ENCODE data around the gene TRAPPC2B. TPM values are rescaled to one million over a fixed set of nuclear protein-coding genes. Genes with fewer than 3 reads are reported as not detected.

TRAPPC2B gene
- total RNA-seq, 1 experiment from 2014 or later, result 16.1 TPM

DNA sequence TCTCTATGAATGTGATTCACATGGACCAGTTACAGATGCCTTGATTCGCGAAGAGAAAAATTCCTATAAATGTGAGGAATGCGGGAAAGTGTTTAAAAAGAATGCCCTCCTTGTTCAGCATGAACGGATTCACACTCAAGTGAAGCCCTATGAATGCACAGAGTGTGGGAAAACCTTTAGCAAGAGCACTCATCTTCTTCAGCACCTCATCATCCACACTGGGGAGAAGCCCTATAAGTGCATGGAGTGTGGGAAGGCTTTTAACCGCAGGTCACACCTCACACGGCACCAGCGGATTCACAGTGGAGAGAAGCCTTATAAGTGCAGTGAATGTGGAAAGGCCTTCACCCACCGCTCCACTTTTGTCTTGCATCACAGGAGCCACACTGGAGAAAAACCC lies 35.4 kb upstream of the TRAPPC2B start:
- Histone ChIP-seq H3K9ac (ENCODE audit: low read length) (no peak overlapping the region), H3K36me3 (ENCODE audit: low read depth, low read length) (peaks cover 53% of the 10 kb centered on the region), H3K9me2 (replicated peaks; ENCODE audit: low read length) (no peaks in the 10 kb centered on the region), H4K20me1 (ENCODE audit: low read length) (no peaks in the 10 kb centered on the region), H3K4me1 (ENCODE audit: insufficient read depth, low read length) (no peaks in the 10 kb centered on the region), H3K4me3 (ENCODE audit: low read length) (no peak overlapping the region), H3K4me2 (ENCODE audit: low read length) (no peak overlapping the region), H3K27me3 (ENCODE audit: low read length) (no peaks in the 10 kb centered on the region), H3K27ac (ENCODE audit: low read length) (no peak overlapping the region), H3K79me2 (ENCODE audit: low read length) (peaks cover 7% of the 10 kb centered on the region), H3F3A (ENCODE audit: low read length, unreplicated experiment) (no peaks in the 10 kb centered on the region), H2AFZ (ENCODE audit: low read length) (no peak overlapping the region), H3K9me3 (ENCODE audit: low read length) (no peaks in the 10 kb centered on the region)
- DNase-seq (no peak), ATAC-seq (no peak)
- TF ChIP-seq, protein P1, sequence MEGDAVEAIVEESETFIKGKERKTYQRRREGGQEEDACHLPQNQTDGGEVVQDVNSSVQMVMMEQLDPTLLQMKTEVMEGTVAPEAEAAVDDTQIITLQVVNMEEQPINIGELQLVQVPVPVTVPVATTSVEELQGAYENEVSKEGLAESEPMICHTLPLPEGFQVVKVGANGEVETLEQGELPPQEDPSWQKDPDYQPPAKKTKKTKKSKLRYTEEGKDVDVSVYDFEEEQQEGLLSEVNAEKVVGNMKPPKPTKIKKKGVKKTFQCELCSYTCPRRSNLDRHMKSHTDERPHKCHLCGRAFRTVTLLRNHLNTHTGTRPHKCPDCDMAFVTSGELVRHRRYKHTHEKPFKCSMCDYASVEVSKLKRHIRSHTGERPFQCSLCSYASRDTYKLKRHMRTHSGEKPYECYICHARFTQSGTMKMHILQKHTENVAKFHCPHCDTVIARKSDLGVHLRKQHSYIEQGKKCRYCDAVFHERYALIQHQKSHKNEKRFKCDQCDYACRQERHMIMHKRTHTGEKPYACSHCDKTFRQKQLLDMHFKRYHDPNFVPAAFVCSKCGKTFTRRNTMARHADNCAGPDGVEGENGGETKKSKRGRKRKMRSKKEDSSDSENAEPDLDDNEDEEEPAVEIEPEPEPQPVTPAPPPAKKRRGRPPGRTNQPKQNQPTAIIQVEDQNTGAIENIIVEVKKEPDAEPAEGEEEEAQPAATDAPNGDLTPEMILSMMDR (conservative IDR thresholded peaks at IDR 0.05; ENCODE audit: low read depth, low read length), result no peak
- no peak for TF ChIP-seq EZH2 (IDR thresholded peaks at IDR 0.05; ENCODE audit: low read length, unreplicated experiment)
- no peak for TF ChIP-seq EZH2phosphoT487 (IDR thresholded peaks at IDR 0.05; ENCODE audit: borderline replicate concordance, low read length)
- BruUV-seq (replicated peaks), result TSS peak; percentile 1
- intact Hi-C loops (cut with micrococcal nuclease), result no loop called here
- ChIA-PET CTCF (no interaction called here), POLR2A (ENCODE audit: unreplicated experiment) (no interaction called here)

DNA sequence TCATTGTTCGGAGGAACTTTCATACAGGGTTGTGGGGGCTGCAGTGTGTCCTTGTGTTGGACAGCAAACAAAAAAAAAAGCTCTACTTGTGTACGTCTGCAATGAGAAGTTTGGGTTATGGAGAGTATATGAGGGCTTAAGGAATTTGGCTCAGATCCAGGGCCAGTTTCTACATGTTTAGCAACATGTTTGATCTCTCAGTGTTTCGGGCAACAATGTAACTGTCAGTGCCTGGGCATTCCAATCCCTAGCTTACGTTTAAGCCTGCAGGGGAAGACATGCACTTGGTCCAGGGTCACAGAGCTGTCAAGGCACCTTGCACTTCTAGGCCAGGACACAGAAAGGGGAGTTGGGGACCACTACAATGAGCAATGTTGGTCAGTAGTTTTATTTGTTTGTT lies 29.2 kb upstream of the TRAPPC2B start:
- no peaks in the 10 kb centered on the region for H3K4me1 ChIP-seq (ENCODE audit: insufficient read depth, low read length)
- H3K79me2 ChIP-seq (ENCODE audit: low read length), result no peaks in the 10 kb centered on the region
- H3K9ac ChIP-seq (ENCODE audit: low read length), result no peak overlapping the region
- no peaks in the 10 kb centered on the region for H3K27me3 ChIP-seq (ENCODE audit: low read length)
- intact Hi-C loops (cut with micrococcal nuclease), result no loop called here
- DNase-seq (no peak), ATAC-seq (no peak)
- H3K4me3 ChIP-seq (ENCODE audit: low read length), result no peak overlapping the region
- H3F3A ChIP-seq (ENCODE audit: low read length, unreplicated experiment), result no peaks in the 10 kb centered on the region
- CTCF ChIA-PET, result no interaction called here
- TF ChIP-seq EZH2phosphoT487 (IDR thresholded peaks at IDR 0.05; ENCODE audit: borderline replicate concordance, low read length), result no peak
- TF ChIP-seq, protein P1 (conservative IDR thresholded peaks at IDR 0.05; ENCODE audit: low read depth, low read length), result no peak
- no peak for TF ChIP-seq EZH2 (IDR thresholded peaks at IDR 0.05; ENCODE audit: low read length, unreplicated experiment)
- H3K4me2 ChIP-seq (ENCODE audit: low read length), result no peak overlapping the region
- H3K9me2 ChIP-seq (replicated peaks; ENCODE audit: low read length), result no peaks in the 10 kb centered on the region
- no TSS peak for BruUV-seq (replicated peaks)
- H4K20me1 ChIP-seq (ENCODE audit: low read length), result no peaks in the 10 kb centered on the region
- no peak overlapping the region for H2AFZ ChIP-seq (ENCODE audit: low read length)
- no peaks in the 10 kb centered on the region for H3K9me3 ChIP-seq (ENCODE audit: low read length)
- H3K27ac ChIP-seq (ENCODE audit: low read length), result no peak overlapping the region
- POLR2A ChIA-PET (ENCODE audit: unreplicated experiment), result no interaction called here
- H3K36me3 ChIP-seq (ENCODE audit: low read depth, low read length), result peaks cover 1% of the 10 kb centered on the region

DNA sequence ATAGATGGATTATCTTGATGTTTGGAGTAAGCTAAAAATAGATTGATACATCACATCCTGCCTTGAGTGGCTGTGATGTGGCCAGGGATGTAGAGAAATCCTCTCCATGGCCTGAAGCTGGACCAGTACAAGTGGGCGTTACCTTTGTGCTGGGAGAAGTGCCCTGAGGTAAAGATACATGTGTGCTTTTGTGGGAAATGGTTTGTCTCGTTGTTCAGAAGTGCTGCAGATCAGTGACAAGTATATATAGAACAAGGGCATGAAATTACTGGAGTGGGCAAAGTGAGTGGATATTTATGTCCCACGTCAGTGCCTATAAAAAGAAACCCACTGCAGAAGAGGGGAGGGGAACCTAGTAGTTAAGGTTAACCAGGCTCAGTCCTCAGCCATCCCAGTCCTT lies 24.5 kb upstream of the TRAPPC2B start:
- no peaks in the 10 kb centered on the region for H3F3A ChIP-seq (ENCODE audit: low read length, unreplicated experiment)
- no TSS peak for BruUV-seq (replicated peaks)
- no peak overlapping the region for H2AFZ ChIP-seq (ENCODE audit: low read length)
- H3K4me1 ChIP-seq (ENCODE audit: insufficient read depth, low read length), result no peaks in the 10 kb centered on the region
- TF ChIP-seq, protein P1 (conservative IDR thresholded peaks at IDR 0.05; ENCODE audit: low read depth, low read length), result no peak
- TF ChIP-seq EZH2 (IDR thresholded peaks at IDR 0.05; ENCODE audit: low read length, unreplicated experiment), result no peak
- no peak for TF ChIP-seq EZH2phosphoT487 (IDR thresholded peaks at IDR 0.05; ENCODE audit: borderline replicate concordance, low read length)
- H3K27ac ChIP-seq (ENCODE audit: low read length), result no peak overlapping the region
- H3K9me3 ChIP-seq (ENCODE audit: low read length), result no peaks in the 10 kb centered on the region
- ATAC-seq (no peak), DNase-seq (no peak)
- H4K20me1 ChIP-seq (ENCODE audit: low read length), result no peaks in the 10 kb centered on the region
- ChIA-PET CTCF (no interaction called here), POLR2A (ENCODE audit: unreplicated experiment) (no interaction called here)
- no peaks in the 10 kb centered on the region for H3K36me3 ChIP-seq (ENCODE audit: low read depth, low read length)
- H3K9me2 ChIP-seq (replicated peaks; ENCODE audit: low read length), result no peaks in the 10 kb centered on the region
- no peak overlapping the region for H3K4me3 ChIP-seq (ENCODE audit: low read length)
- H3K27me3 ChIP-seq (ENCODE audit: low read length), result no peaks in the 10 kb centered on the region
- intact Hi-C loops (cut with micrococcal nuclease), result no loop called here
- no peak overlapping the region for H3K9ac ChIP-seq (ENCODE audit: low read length)
- H3K79me2 ChIP-seq (ENCODE audit: low read length), result no peaks in the 10 kb centered on the region
- no peak overlapping the region for H3K4me2 ChIP-seq (ENCODE audit: low read length)

All from PC-3 (cell line).